HG03571 (cell line): ENCODE measurements around the gene AGER.
"Not testable (repeated sequence)": the region's sequence is repeated elsewhere in the genome, so short reads cannot be mapped to it uniquely, and the experiment has no call there.

Experiments used
- ATAC-seq: cut with Tn5 transposase; IDR thresholded peaks from one replicate; pipeline ENCODE4 v1.9.1; 2021; ENCODE audit not compliant: unreplicated experiment

Gene AGER

GRCh38 chr6:32200711-32201475 is 16.8 kb upstream of the AGER start:
- no peak for ATAC-seq

GRCh38 chr6:32198866-32199265 is 14.8 kb upstream of the AGER start:
- ATAC-seq = no peak

- no peak for ATAC-seq
These were observed 14.3 kb upstream of the AGER start for GRCh38 chr6:32198345-32198696.

GRCh38 chr6:32196682-32197616 is 12.9 kb upstream of the AGER start:
- no peak for ATAC-seq

GRCh38 chr6:32195902-32196681 is 12.0 kb upstream of the AGER start:
- peak; percentile 70 for ATAC-seq

GRCh38 chr6:32195652-32195901 is 11.5 kb upstream of the AGER start:
- peak; percentile 67 for ATAC-seq

GRCh38 chr6:32194825-32195651 is 11.0 kb upstream of the AGER start:
- ATAC-seq = no peak

GRCh38 chr6:32194388-32194787 is 10.3 kb upstream of the AGER start:
- no peak for ATAC-seq

- ATAC-seq = not testable (repeated sequence)
These were observed 9.0 kb upstream of the AGER start for GRCh38 chr6:32193096-32193495.

GRCh38 chr6:32192608-32193039 is 8.6 kb upstream of the AGER start, which contains the start of gene GPSM3:
Gene GPSM3 (minus strand): TSS chr6:32192643. CDS start chr6:32192513, 130 bp downstream.
- ATAC-seq = no peak

- ATAC-seq = no peak
These were observed 7.9 kb upstream of the AGER start for GRCh38 chr6:32191696-32192607.

- no peak for ATAC-seq
These were observed 7.0 kb upstream of the AGER start for GRCh38 chr6:32190911-32191677.

GRCh38 chr6:32190054-32190851 is 6.2 kb upstream of the AGER start, which contains the start of gene PBX2:
Gene PBX2 (minus strand): TSS chr6:32190202. CDS start chr6:32189915, 287 bp downstream.
- peak; percentile 38 for ATAC-seq

- ATAC-seq = no peak
These were observed 5.6 kb upstream of the AGER start for GRCh38 chr6:32189742-32190053.

- no peak for ATAC-seq
These were observed 5.2 kb upstream of the AGER start for GRCh38 chr6:32189069-32189741.

GRCh38 chr6:32188381-32189068 is 4.5 kb upstream of the AGER start:
- ATAC-seq = no peak
